K562 (cell line): ENCODE data around the gene AHNAK. TPM values are rescaled to one million over a fixed set of nuclear protein-coding genes. Genes with fewer than 3 reads are reported as not detected.
A peak's percentile ranks its signal among the peaks of the same experiment; 100 is the strongest.

ENCODE experiments used
- ATAC-seq: fragments of 200-7000 bp; cut with Tn5 transposase; 3 replicates; pipeline ENCODE4 v1.9.1; 2020; ENCODE audit warnings: moderate library complexity
- BruUV-seq: library from RNA; stranded (reverse); fragments of 400-500 nt; replicated peaks from 2 replicates; lab custom pipeline; 2021; lab: Mats Ljungman, UMichigan
- CTCF ChIA-PET: fragments of 300-600 bp; formaldehyde crosslinking; extraction: SDS; loops from one replicate; lab custom pipeline; 2021; ENCODE audit warnings: low intra/inter-chr PET ratio; lab: Yijun Ruan, JAX
- POLR2A ChIA-PET: fragments of 300-600, 350-650 bp; sonication (Branson Sonifier 250); formaldehyde crosslinking; extraction: SDS; loops from one replicate; lab custom pipeline; 2021; ENCODE audit warnings: antibody characterized with exemption, inconsistent platforms; lab: Yijun Ruan, JAX
- DNase-seq, 4 experiments: peaks; one replicate each; pipeline versions ENCODE4 v3.0.0 to v3.0.0-alpha.2; 2011 to 2018; ENCODE audit warnings: low spot score in 3 of 4, mixed read lengths in 3 of 4; ENCODE audit errors: extremely low read depth in 1 of 4
- FAIRE-seq: peaks from 2 replicates; lab custom pipeline; 2011; peaks lifted over from hg19 to GRCh38; lab: Jason Lieb, UNC
- H2AFZ ChIP-seq: 2 replicates; pipeline ENCODE4 v1.6.0; 2011; ENCODE audit warnings: low read depth, low read length, control low read depth, inconsistent platforms
- H3K27ac ChIP-seq: fragments of 200-600 bp; 3 replicates; pipeline ENCODE4 v1.8.0; 2011; ENCODE audit warnings: low read depth, mild to moderate bottlenecking, control low read depth, inconsistent platforms, low read length, moderate library complexity, mixed read lengths; ENCODE audit errors: extremely low read depth
- H3K27me3 ChIP-seq, 2 experiments: fragments of 300-600 bp in 1 of 2; 2 replicates in 1 of 2; 3 replicates in 1 of 2; pipeline versions ENCODE4 v1.6.0 to v1.8.0; 2011; ENCODE audit warnings: inconsistent platforms in 2 of 2, low read length in 2 of 2, mild to moderate bottlenecking in 1 of 2, mixed read lengths in 1 of 2, moderate library complexity in 1 of 2; ENCODE audit not compliant: control insufficient read depth in 2 of 2, insufficient read depth in 2 of 2
- H3K36me3 ChIP-seq: fragments of 300-600 bp; 3 replicates; pipeline ENCODE4 v1.8.0; 2011; ENCODE audit warnings: mild to moderate bottlenecking, low read length, inconsistent platforms; ENCODE audit not compliant: control insufficient read depth, insufficient read depth
- H3K4me1 ChIP-seq, 2 experiments: fragments of 200-600 bp in 1 of 2; replicated peaks in 1 of 2; 2 replicates in 1 of 2; 3 replicates in 1 of 2; pipeline versions ENCODE4 v1.5.1 to v1.8.0; 2011; ENCODE audit warnings: inconsistent platforms in 2 of 2, low read length in 2 of 2, mild to moderate bottlenecking in 1 of 2, mixed read lengths in 1 of 2, moderate library complexity in 1 of 2; ENCODE audit not compliant: control insufficient read depth in 2 of 2, insufficient read depth in 2 of 2
- H3K4me2 ChIP-seq: 2 replicates; pipeline ENCODE4 v1.6.1; 2011; ENCODE audit warnings: low read length, control low read depth, inconsistent platforms, mixed read lengths; ENCODE audit not compliant: insufficient read depth
- H3K4me3 ChIP-seq: fragments of 200-600 bp; sonication (generic), shearing (Covaris generic); 2 replicates; pipeline ENCODE4 v1.5.1; 2016; ENCODE audit warnings: control low read depth, inconsistent platforms
- H3K79me2 ChIP-seq: fragments of 200-600 bp; 3 replicates; pipeline ENCODE4 v1.8.0; 2011; ENCODE audit warnings: low read length, inconsistent platforms; ENCODE audit not compliant: control insufficient read depth, insufficient read depth
- H3K9ac ChIP-seq, 2 experiments: 2 replicates each; pipeline versions ENCODE4 v1.6.0 to v1.6.1; 2011; ENCODE audit warnings: low read depth in 2 of 2, low read length in 2 of 2, control low read depth in 1 of 2, inconsistent platforms in 1 of 2, mild to moderate bottlenecking in 1 of 2, mixed read lengths in 1 of 2; ENCODE audit not compliant: insufficient read depth in 1 of 2
- H3K9me1 ChIP-seq: one replicate; pipeline ENCODE4 v1.6.0; 2011; ENCODE audit warnings: inconsistent platforms, mild to moderate bottlenecking, low read length, moderate library complexity; ENCODE audit not compliant: control insufficient read depth, insufficient read depth
- H3K9me3 ChIP-seq: replicated peaks from 2 replicates; pipeline ENCODE4 v1.5.1; 2011; ENCODE audit warnings: low read depth, low read length, inconsistent platforms; ENCODE audit not compliant: control insufficient read depth, insufficient read depth
- H4K20me1 ChIP-seq: replicated peaks from 2 replicates; pipeline ENCODE4 v1.6.1; 2011; ENCODE audit warnings: low read length, inconsistent platforms, mixed read lengths; ENCODE audit not compliant: control insufficient read depth, insufficient read depth
- BCOR ChIP-seq: fragments of 450-650 bp; IDR thresholded peaks from 2 replicates; pipeline ENCODE4 v1.6.1; 2016
- CC2D1A ChIP-seq: fragments of 450-650 bp; IDR thresholded peaks from 2 replicates; pipeline ENCODE4 v1.6.1; 2017; ENCODE audit warnings: mild to moderate bottlenecking
- IRF2 ChIP-seq: sonication (generic); formaldehyde crosslinking; IDR thresholded peaks from 2 replicates; pipeline ENCODE4 v1.8.1; 2022; ENCODE audit warnings: mild to moderate bottlenecking, missing genetic modification reagents
- TOE1 ChIP-seq, 2 experiments: fragments of 450-650 bp in 1 of 2; sonication (generic) in 1 of 2; formaldehyde crosslinking in 1 of 2; IDR thresholded peaks; 2 replicates each; pipeline versions ENCODE4 v1.7.1 to v1.8.0; 2016 to 2022; ENCODE audit warnings: borderline replicate concordance in 2 of 2, mild to moderate bottlenecking in 2 of 2, antibody characterized with exemption in 1 of 2, inconsistent platforms in 1 of 2, low read depth in 1 of 2, missing genetic modification reagents in 1 of 2, moderate library complexity in 1 of 2
- WGBS: fragments of 100-300 bp; shearing (Covaris generic); methylation state at CpG from one replicate; pipeline ENCODE4 v1.1.6; 2016; ENCODE audit warnings: low coverage, mixed read lengths; ENCODE audit not compliant: insufficient coverage; ENCODE audit errors: missing lambda C conversion rate; 5-methylcytosine and 5-hydroxymethylcytosine counted together
- in situ Hi-C: fragments of 300-500 bp; cut with MboI; formaldehyde crosslinking; loops from 4 replicates; pipeline ENCODE4 v1.15.0; 2018; ENCODE audit warnings: inconsistent platforms, mixed read lengths
- intact Hi-C: fragments of 100-400 bp; cut with micrococcal nuclease; formaldehyde crosslinking; loops from 2 replicates; pipeline ENCODE4 v1.14.2; 2022
- polyA plus RNA-seq, 8 experiments: library from polyadenylated mRNA; depleted of rRNA in 4 of 8; stranded (reverse) in 5 of 8; unstranded in 3 of 8; fragments of >200 nt; fragmentation: Nextera tagmentation in 2 of 8; fragmentation: Illumina TruSeq in 1 of 8; extraction: Ambion mirVana in 2 of 8; extraction: Trizol in 1 of 8; gene quantifications; 2 replicates each; pipeline versions ENCODE4 v1.2.1 to v1.2.3, GENCODE V29; 2011 to 2014; ENCODE audit warnings: inconsistent platforms in 1 of 8, missing spikeins in 1 of 8
- total RNA-seq, 7 experiments: library from RNA; depleted of rRNA in 6 of 7; stranded (reverse); fragments of >200 nt in 6 of 7; fragmentation: Illumina TruSeq in 2 of 7; extraction: Trizol in 2 of 7; gene quantifications; 2 replicates each; pipeline versions ENCODE4 v1.2.1 to v1.2.3, GENCODE V29; 2011 to 2021; ENCODE audit warnings: low replicate concordance in 1 of 7

Gene AHNAK
- total and polyA plus RNA-seq, 9 of the 15 experiments (the other 6 are each of a cell fraction or from before 2014, with no cell fraction given), result 1.5 to 89.7 (median 45.0) TPM

GRCh38 chr11:62534779-62535545 is 11.6 kb downstream of the AHNAK start:
- Histone ChIP-seq H4K20me1 (no peaks in the 10 kb centered on the region; the same call in none of the 2 replicates), H3K36me3 (peaks cover 50% of the 10 kb centered on the region; the same call in 1 of the 3 replicates), H3K79me2 (peaks cover 24% of the 10 kb centered on the region), H3K9ac (peak overlapping the region in 1 of 2 experiments; percentile 56; a peak in 1 of 4 replicates), H3K4me1 (peaks cover 19 to 24% of the 10 kb centered on the region in 2 experiments), H2AFZ (no peak overlapping the region), H3K27ac (no peak overlapping the region), H3K4me3 (no peak overlapping the region), H3K4me2 (no peak overlapping the region), H3K9me1 (peaks cover 2% of the 10 kb centered on the region), H3K27me3 (no peaks in the 10 kb centered on the region), H3K9me3 (no peaks in the 10 kb centered on the region)
- intact Hi-C loops, result no loop called here
- no TSS peak for BruUV-seq
- peak; percentile 61; the same call in 1 of the 2 replicates for TF ChIP-seq BCOR
- TF ChIP-seq CC2D1A, result no peak
- 0 out of 2 replicates have a peak, but pooled peaks have one; percentile 26 for TF ChIP-seq IRF2 (CRISPR knock-in tag)
- no peak for TF ChIP-seq TOE1 (IDR thresholded peaks at IDR 0.05; ENCODE audit: borderline replicate concordance)
- TF ChIP-seq TOE1 (CRISPR knock-in tag; IDR thresholded peaks at IDR 0.05; ENCODE audit: borderline replicate concordance, low read depth), result no peak
- ChIA-PET POLR2A (interaction anchor here (1.2 to 1.5 kb wide), 3 partner anchors 9 to 35 kb away, joined by 3 to 7 read pairs (median 5); no protein-coding TSS in a partner anchor), CTCF (no interaction called here)
- ATAC-seq (no peak), FAIRE-seq (no peak), DNase-seq (no peak)
- in situ Hi-C loops, result no loop called here
- WGBS, result 78% methylated on average over 18 of the region's 19 CpGs
